SK-N-MC (cell line): ENCODE results near the gene ELMO1.

Source experiments
- EZH2 ChIP-seq: fragments of 200-600 bp; sonication (generic); IDR thresholded peaks from one replicate; pipeline ENCODE4 v1.6.1; 2017; ENCODE audit warnings: antibody characterized with exemption
- POLR2AphosphoS5 ChIP-seq: IDR thresholded peaks from 2 replicates; pipeline ENCODE4 v1.6.1; 2012; ENCODE audit warnings: mild to moderate bottlenecking, low read depth, low read length, borderline replicate concordance

GRCh38 chr7:36900988-36901710 is 547.5 kb downstream of the ELMO1 start:
- TF ChIP-seq EZH2 (no peak), POLR2AphosphoS5 (no peak)
